Skin epidermis (tissue), 12 donors: ENCODE results near the gene ZFR2.

Experiments
- H3K27ac ChIP-seq, 21 experiments: fragments of 200-600 bp; sonication (generic) in 11 of 21; one replicate each; pipeline ENCODE4 v1.5.0; 2020; ENCODE audit warnings: mild to moderate bottlenecking in 3 of 21, inconsistent platforms in 2 of 21, moderate library complexity in 2 of 21
- H3K4me3 ChIP-seq, 7 experiments: fragments of 200-600 bp; sonication (generic) in 2 of 7; one replicate each; pipeline ENCODE4 v1.5.0; 2020; ENCODE audit warnings: inconsistent platforms in 2 of 7, mild to moderate bottlenecking in 2 of 7, moderate library complexity in 1 of 7

ZFR2 gene

DNA sequence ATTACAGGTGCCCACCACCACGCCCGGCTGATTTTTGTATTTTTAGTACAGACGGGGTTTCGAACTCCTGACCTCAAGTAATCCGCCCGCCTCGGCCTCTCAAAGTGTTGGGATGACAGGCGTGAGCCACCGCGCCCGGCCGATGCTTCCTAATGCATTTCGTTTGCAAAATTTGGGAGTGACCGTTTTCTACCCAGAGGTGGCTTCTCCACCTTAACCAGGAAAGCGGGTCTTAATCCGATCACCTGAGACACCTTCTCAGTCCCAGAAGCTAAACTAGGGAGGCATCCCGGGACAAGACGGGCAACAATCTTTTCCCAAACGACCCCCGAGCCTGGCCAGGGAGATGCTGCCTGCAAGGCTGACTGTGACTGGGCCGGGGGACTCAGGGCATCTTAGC lies 67.8 kb downstream of the ZFR2 start:
- H3K27ac ChIP-seq: peak overlapping the region in 1 of 21 experiments; percentile 19
- H3K4me3 ChIP-seq: peak overlapping the region in 4 of 7 experiments; percentile 12 to 27 (median 18)

DNA sequence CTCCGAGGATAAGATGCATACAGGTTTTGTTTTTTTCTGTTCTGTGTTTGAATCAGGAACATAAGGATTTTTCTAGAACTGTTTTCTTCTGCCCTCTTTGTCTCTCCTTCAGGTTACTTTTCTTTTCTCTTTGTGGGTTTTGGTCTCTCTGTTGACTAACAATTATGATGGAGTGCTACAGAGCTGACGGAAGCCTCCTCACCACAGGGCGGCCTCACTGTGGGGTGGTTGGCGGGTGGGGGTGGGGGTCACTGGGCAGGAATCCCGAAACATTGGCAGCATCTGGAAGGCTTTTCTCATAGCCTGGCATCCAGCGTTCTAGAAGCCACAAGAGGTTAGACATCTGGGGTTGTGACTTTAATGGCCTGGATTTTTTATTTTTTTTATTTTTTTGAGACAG lies 70.7 kb downstream of the ZFR2 start:
- H3K4me3 ChIP-seq: no peak overlapping the region
- H3K27ac ChIP-seq: peak overlapping the region in 4 of 21 experiments; percentile 14 to 69 (median 22)

DNA sequence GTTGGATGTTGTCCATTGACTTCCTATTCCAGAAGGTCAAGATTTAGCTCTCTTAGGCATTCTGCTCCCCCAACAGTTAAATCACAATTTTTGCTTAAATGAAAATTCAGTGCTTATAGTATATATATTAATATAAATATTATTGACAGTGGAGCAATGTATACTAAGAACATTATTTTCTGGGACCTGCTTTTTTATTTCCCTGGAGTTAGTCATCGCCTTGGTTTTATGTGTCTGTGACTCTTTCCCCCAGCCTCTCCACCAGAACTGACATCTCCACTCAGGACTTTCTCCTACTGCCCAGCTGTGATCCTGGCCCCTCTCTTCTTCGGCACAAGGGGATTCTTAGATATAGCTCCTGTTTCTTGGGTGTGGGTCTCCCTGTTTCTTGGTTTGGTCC lies 72.5 kb downstream of the ZFR2 start:
- no peak overlapping the region for H3K4me3 ChIP-seq
- no peak overlapping the region for H3K27ac ChIP-seq

DNA sequence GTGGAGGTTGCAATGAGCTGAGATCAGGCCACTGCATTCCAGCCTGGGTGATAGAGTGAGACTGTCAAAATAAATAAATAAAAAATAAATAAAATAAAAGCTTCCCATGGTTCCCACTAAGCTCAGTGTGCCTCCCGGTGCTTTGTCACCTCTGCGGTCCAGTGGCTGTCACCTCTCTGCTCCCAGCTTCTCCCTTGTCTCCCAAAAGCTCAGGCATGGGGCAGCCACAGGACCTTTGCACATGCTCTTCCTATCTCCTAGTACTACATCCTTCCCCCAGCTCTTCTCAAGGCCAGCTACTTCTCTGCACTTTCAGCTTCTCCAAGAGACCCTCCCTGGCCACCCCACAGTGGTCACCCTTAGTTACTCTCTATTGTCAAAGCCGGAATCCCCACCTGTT lies 75.0 kb downstream of the ZFR2 start:
- Histone ChIP-seq H3K4me3 (no peak overlapping the region), H3K27ac (no peak overlapping the region)

DNA sequence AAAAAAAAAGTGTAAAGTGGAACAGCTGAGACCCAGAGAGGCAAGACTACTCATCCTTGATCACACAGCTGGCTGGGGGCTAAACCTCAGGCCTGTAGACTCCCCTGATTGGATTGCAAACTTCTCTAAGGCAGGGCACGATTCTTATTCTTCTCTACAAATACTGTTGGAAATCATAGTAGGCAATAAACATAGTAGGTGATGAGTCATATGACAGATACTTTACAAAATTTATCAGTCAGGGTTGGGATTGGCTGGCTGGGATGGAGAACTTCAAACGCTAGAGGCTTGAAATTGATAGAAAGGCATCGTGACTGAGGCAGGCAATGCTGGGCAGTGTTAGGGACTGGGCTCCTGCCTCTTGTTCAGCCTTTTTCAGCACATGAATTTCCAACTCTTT lies 76.7 kb downstream of the ZFR2 start:
- no peak overlapping the region for H3K27ac ChIP-seq
- H3K4me3 ChIP-seq: no peak overlapping the region

DNA sequence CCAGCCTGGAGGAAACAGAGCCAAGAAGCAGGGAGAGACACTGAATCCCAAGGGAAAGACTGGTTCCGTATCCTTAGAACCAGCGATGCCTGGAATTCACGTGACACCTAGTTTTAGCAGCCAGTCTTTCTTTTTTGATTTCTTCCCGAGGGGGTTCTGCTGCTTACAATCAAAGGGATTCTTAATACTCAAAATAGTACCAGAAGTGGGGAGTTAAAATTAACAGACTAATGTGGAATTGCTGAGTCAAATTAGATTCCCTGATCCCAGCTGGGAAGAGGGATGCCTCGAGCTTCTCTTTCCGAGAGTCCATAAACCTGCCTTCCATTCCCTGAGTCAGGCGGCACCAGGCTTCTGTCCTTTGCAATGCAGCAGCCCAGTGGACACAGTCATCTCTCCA lies 77.9 kb downstream of the ZFR2 start:
- no peak overlapping the region for H3K4me3 ChIP-seq
- no peak overlapping the region for H3K27ac ChIP-seq

DNA sequence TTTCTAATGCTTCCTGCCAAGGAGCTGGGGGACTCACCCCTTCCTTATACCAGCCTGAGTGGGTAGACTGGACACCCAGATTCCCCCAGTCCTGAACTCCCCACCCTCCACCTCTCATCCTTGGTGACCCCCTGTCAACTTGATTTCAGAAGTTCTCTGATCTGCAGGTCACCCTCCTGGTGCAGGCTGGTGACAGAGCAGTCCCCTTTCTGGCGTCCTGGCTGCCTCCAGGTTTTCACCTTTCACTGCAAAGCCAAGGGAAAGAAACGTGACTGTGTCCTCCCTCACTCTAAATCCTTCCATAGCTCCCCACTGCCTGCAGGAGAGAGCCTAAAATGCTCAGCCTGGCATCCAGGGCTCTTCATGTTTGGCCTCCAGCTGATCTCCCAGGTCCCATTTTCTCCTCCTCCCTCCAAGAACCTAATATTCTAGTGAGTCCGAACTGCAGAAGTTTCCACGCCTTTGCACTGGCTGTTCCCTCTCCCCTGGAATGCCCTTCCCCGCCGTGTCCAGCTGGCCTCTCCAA lies 78.6 kb downstream of the ZFR2 start:
- Histone ChIP-seq H3K27ac (no peak overlapping the region), H3K4me3 (no peak overlapping the region)

GRCh38 chr19:3788996-3789778 lies 79.7 kb downstream of the ZFR2 start:
- Histone ChIP-seq H3K4me3 (no peak overlapping the region), H3K27ac (peak overlapping the region in 1 of 21 experiments; percentile 14)

- peak within 1 kb of the TSS in 10 of 21 experiments; percentile 12 to 82 (median 62) for H3K27ac ChIP-seq
- peak within 1 kb of the TSS; percentile 20 to 47 (median 36) for H3K4me3 ChIP-seq
Measured at GRCh38 chr19:3785938-3786824, 82.7 kb downstream of the ZFR2 start, which contains the start of gene MATK. TSS of gene MATK (minus strand) at chr19:3786381. CDS start at chr19:3785135, 1,246 bp downstream.

DNA sequence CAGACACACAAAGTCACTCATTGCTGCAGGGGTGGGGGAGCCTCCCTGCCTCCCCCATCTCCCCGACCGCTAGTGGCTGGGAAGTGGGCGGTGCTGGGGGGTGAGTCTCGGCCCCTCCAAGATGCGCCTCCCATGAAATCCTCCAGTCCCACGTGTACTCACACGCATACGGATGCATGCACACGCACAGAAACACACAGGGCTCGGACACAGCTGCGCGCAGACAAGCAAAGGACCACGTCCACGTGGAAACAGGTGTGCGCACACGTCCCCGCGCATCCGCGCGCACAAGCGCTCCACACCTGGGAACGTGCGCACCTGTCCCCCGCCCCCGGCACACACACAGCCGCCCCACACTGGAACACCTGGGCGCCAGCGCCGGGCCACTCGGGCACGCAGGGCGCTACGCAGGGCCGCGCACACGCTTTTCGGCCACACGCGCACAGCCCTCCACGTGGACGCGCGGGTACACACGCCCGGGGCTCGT lies 83.3 kb downstream of the ZFR2 start:
- H3K27ac ChIP-seq: peak overlapping the region in 10 of 21 experiments; percentile 12 to 82 (median 62)
- peak overlapping the region; percentile 20 to 47 (median 36) for H3K4me3 ChIP-seq

DNA sequence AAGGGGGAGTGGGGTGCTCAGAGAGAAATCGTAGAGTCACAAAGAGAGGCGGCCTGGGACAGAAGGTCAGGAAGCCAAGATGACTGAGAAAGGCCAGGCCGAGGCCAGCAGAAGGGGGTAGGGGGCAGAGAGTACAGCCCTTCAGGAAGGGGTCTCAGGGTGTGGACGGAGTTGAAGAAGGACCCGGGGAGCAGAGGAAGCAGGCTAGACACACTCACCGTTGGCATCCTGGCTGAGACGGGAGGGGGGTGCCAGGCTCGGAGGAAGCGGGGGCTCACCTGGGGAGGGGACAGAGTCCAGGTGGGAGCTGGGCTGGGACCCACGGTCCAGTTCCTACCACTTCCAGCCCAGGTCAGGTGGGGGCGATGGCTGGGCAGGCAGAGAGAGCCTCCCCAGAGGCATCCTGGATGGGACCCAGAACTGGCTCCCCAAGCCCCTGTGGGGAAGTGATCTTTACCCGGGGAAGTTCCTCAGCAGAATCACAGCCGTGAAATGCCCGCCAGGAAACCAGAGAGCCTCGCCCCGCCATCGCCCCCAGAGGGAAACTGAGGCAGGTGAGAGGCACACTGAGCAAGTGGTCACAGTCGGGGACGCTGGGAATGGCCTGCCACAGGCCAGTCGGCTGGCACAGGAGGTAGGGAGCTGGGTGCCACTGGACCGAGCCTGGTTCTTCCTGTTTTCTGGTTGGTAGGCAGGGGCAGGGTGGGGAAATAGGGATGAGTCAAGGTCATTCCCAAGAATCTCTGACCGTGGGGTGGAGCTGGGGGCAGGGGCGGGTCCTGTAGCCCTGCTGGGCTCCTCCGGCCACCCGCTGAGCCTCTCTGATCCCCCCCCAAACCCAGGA lies 84.0 kb downstream of the ZFR2 start:
- H3K4me3 ChIP-seq: peak overlapping the region; percentile 20 to 47 (median 36)

DNA sequence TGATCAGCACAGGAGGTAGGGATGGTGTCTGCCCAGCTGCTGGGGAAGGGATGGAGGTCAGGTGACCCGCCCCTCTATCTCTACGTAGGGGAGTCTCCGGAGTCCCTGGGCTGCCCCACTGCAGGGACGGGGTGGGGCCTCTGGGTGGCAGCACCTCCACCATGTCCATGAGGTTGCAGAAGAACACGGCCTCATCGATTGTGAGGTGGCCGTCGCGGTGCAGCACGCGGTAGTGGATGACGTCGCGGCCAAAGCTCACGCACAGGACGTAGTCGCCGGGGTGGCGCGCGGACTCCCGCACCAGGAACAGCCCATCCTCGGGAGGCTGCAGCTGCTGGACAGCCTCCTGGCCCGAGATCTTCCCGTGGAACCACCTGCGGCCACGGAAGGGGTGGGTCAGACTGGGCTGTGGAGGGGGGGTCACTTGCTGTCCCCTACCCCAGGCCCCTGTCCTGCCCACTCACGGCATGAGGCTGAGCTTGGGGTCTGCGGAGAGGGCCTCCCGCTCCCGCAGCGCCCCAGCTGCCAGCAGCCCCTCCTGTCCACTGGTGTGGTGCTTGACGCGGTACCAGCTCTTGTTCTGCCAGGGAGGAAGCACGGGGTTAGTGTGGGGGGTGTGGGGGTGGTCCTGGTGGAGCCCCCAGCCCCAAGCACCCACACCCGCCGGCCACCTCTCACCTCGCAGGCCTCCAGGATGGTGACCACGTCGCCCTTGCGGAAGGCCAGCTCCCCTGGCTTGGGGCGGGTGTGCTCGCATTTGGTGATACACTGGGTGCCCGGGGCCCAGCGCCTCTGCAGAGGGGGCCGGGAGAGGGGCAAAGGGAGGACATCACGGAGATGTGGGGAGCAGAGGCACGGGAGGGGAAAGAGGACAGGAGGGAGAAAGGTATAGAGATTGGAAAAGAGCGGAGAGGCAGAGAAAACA lies 84.9 kb downstream of the ZFR2 start:
- no peak overlapping the region for H3K4me3 ChIP-seq
- H3K27ac ChIP-seq: no peak overlapping the region

More for the DNA sequence above, 84.0 kb downstream of the ZFR2 start:
- H3K27ac ChIP-seq: peak overlapping the region in 3 of 21 experiments; percentile 38 to 82 (median 77)

DNA sequence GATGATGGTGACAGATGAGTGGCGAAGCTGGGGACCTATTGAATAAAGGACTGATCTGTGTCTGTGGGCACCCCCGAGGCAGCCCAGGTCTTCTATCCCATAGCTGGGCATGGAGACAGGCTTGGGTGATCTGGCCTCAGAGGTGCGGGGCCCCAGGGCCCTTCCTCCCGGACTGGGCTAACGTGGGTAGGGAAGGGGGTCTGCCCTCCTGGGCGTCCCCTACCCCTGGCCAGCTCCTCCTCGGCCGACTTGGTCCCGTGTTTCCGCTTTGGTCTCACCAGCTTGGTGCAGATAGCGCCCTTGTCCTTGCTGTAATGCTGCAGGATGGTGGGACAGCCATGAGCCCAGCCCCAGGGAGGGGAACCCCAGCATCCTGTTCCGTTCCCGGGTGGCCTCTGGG lies 85.9 kb downstream of the ZFR2 start:
- Histone ChIP-seq H3K27ac (no peak overlapping the region), H3K4me3 (no peak overlapping the region)

- H3K27ac ChIP-seq: no peak overlapping the region
- no peak overlapping the region for H3K4me3 ChIP-seq
Measured at GRCh38 chr19:3782330-3782729, 86.5 kb downstream of the ZFR2 start.

DNA sequence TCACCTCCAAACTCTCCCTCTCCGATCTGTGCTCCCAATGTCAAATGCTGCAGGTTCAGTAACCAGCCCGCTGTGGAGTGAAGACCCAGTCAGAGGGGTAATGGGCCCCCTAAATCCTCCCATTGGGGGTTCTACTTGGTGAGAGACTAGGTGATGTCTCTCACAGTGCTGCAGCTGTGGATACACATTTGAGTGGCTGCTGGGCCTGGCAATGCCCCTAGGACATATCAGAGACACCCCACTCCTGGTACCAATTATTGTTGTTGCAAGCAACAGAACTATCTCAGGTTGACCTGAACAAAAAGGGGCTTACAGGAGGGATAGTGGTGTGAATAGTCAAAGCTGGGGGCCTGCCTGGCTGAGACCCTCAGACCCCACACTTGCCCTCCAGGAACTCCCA lies 87.2 kb downstream of the ZFR2 start:
- Histone ChIP-seq H3K27ac (no peak overlapping the region), H3K4me3 (no peak overlapping the region)

- Histone ChIP-seq H3K4me3 (no peak overlapping the region), H3K27ac (no peak overlapping the region)
Measured at GRCh38 chr19:3780786-3781304, 88.0 kb downstream of the ZFR2 start.

- Histone ChIP-seq H3K4me3 (no peak overlapping the region), H3K27ac (no peak overlapping the region)
Measured at GRCh38 chr19:3778899-3779723, 89.7 kb downstream of the ZFR2 start.
